HG03196 (cell line): ENCODE measurements around the gene RBBP8.
"Not testable (repeated sequence)": the region's sequence is repeated elsewhere in the genome, so short reads cannot be mapped to it uniquely, and the experiment has no call there.

Source experiments
- ATAC-seq: cut with Tn5 transposase; IDR thresholded peaks from one replicate; pipeline ENCODE4 v1.9.1; 2021; ENCODE audit not compliant: unreplicated experiment

Gene RBBP8

DNA sequence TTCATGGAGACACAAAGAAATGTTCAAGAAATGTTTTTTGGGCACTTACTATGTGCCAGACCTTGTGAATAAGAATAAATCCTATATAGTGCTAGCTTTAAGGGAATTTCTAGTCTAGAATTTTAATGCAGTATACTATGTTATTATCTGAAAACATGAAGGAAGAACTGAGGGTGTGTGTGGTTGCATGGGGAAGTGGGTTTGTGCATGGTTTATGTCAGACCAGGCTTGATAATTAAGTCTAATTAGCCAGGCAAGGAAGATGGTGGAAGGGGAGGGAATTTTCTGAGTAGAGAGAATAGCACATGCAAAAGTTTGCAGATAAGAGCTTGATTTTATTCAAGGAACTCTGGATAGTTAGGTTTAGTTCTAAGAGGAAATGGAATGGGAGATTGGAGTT, 6.5 kb downstream of the RBBP8 start:
- ATAC-seq = no peak

DNA sequence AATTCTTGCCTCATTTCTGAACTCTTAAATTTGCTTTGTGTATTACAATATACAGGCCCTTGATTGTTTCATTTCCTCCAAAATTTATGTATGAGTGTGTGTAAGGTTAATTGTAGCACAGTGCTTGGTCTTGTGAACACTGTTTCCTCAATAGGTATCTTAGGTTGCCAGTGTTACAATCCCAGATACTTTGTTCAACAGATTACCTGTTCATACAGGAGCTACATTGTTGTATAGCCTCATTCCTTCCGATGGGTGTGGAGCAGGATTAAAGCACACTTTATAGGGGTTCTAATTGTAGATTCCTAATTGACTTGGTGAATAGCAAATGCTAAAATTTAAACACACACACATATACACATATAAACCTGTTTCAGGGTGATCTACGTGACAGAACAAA, 10.7 kb downstream of the RBBP8 start:
- ATAC-seq = no peak

DNA sequence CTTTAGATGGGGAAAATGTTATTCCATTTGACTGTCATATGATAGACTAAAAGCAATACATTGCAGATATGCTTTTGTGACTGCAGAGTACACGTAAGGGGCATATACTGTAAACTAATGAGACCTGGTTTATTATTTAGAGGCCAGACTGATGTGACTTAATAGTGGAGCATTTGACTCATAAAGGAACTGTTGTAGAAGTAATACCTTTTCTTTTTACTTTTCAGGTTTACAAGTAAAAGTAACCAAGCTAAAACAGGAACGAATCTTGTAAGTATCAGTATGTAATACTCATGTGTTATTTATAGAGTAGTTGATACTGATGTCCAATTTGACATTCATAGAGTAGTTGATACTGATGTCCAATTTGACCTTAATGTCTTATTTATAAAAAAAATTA, 13.1 kb downstream of the RBBP8 start:
- no peak for ATAC-seq

DNA sequence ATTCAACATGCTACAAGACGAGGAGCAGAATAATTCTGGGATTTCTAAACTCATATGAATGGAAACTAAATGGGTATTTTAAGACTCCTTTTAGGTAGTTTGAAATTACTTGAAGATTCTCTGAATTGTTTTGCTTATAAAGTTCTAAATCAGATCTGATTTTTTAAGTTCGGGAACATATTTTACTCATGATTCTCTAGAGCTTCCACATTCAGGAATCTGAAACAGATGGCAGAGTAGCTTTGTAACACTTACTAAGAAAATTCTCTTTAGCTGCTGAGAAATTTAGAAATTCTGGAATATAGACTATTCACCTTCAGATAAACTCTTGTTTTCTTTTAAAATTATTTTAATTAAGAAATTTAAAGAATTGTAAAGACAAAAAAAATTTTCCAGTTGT, 13.7 kb downstream of the RBBP8 start:
- no peak for ATAC-seq

DNA sequence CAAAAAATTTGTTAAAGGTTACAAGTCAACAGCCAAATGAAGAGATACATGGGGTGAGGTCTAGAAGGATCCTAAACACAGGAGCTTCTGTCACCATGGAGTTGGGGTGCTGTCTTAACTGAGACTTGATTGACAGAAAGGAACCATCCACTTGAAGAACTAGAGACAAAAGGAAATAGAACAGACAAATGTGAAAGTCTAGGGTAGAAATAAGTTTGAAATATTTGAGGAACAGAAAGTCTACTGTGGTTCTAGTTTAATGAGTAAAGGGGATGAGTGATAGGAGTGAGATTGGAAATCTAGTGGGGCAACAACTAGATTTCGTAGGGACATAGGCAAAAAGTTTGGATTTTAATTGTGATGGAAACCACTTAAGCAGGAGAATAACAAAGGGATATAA, 18.7 kb downstream of the RBBP8 start:
- no peak for ATAC-seq

DNA sequence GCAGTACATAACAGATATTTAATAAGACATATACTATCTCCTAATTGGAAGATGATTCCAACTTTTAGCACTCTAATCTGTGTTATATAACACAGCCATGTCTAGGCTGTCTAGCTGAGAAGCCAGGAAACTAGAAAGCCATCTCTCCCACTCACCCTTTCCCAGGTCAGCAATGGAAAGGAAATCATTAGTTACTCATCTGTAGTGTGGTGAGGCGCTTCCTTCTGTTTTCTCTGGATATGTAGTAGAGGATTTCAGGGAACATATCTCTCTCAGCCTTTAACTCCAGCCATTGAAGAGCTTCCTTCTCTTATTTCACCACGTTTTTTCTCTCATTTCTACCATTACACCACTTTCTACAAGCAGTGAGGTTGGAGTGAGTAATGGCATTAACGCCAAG, 19.4 kb downstream of the RBBP8 start:
- no peak for ATAC-seq

DNA sequence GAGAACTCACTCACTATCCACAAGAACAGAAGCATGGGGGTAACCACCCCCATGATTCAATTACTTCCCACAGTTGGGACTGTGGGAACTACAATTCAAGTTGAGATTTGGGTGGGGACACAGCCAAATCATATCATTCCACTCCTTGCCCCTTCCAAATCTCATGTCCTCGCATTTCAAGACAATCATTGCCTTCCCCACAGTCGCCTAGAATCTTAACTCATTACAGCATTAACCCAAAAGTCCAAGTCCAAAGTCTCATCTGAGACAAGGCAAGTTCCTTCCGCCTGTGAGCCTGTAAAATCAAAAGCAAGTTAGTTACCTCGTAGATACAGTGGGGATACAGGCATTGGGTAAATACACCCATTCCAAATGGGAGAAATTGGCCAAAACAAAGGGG, 20.9 kb downstream of the RBBP8 start:
- ATAC-seq = not testable (repeated sequence)

DNA sequence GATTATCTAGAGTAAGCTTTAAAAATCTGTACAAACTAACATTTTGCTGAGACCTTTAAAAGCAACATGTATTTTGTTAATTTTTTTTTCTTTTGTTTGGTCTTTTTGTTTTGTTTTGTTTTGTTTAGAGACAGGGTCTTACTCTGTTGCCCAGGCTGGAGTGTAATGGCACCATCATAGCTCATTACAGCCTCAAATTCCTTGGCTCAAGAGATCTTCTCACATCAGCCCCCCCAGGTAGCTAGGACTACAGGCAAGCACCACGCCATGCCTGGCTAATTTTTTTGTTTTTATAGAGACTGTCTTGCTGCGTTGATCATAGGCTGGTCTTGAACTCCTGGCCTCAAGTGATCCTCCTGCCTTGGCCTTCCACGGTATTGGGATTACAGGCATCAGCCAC, 23.1 kb downstream of the RBBP8 start:
- no peak for ATAC-seq

DNA sequence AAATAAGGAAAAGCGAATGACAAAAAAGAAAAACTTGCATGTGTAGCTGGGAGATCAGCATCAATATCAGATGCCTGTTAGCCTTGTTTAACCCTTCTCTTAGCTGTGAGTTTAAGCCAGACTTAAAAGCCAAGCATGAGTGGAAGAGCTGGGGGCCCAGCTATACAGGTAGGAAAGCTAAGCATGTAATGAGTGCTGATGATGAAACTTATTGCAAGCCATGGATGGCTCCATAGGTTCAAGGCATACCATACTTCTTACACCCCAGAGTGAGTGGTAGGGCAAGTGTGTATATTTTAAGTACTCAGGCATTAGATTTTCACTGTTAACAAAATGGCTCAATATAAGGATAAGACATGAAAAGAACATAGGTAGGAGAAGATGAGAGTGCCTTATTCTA, 28.0 kb downstream of the RBBP8 start:
- ATAC-seq = no peak

DNA sequence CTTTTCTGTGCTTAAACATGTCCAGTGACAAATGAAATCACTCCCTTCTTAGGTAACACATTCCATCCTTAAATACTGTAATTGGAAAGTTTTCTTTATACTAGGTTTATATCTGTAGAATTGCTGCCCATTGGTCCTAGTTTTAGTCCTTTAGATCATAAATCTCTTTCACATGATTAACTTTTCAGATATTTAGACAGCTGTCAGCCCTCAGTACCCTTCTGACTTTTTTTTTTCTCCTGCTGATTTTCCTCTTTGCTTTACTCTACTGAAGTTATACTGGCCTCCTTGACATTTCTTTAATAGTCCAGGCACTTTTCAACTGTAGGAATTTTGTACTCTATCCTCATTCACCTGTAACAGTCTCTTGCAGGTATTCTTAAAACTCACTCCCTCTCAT, 28.9 kb downstream of the RBBP8 start:
- ATAC-seq = no peak

DNA sequence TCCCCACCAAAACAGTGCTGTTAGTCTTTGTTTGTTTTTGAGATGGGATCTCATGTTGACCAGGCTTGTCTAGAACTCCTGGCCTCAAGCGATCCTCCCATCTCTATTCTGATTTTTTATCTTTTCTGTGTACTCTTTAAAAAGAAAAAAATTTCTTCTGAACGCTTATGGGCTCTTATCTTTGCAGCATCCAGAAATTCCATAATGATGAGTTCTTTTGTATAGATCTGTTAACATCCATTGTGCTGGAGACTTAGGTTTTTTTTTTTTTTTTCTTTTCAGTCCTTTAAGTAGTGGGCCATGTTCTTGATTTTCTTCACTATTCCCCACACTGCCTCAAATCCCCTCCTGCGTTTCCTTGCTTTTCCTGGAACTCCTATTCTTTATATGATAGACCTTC, 31.0 kb downstream of the RBBP8 start:
- ATAC-seq = no peak

DNA sequence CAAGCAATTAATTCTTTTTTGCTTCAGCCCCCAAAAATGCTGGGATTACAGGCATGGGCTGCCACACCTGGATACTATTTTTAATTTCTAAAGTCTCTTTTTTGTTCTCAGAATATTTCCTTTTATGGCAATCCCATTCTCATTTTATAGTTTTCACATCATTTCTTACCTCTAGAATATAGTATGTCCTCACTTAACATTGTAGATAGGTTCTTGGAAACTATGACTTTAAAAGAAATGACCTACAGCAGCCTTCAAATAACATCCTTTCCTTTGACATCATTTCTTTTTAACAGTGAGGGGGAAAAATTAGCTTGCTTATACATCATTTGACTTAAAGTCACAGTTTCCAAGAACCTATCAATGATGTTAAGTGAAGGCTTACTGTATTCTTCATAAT, 31.6 kb downstream of the RBBP8 start:
- ATAC-seq = no peak

DNA sequence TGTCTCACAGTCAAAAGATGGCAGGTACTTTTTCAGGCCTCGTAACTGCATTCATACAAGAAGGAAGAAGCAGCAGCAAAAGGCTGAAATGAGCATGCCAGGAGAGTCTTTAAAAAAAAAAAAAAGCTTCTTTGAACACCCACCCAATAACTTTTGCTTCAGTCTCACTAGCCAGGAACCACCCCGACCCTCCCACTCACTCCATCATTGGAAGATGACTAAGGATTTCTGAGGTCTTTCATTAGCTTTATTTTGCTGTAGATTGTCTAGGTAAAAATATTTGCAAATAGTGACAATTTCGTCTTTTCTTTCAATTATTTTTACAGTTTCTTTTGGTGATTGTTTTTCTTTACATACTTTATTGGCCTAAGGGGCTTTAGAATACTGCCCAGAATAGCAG, 37.9 kb downstream of the RBBP8 start:
- no peak for ATAC-seq

DNA sequence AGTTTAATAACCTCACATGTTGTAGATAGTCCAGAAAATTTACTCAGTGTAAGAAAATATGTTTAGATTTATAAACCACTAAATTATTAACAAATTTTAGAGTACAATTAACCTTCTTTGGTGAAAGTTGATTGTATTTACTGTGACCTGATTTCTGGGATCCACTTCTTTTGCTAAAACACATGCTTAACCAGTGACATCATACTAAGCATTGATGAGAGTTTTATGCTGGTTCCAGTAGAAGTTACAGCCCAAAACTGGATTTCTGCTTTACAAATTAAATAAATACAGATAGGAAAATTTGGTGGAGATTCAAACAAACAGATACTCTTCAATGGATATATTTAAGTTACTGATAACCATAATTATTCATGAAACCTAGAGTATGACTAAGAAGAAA, 40.9 kb downstream of the RBBP8 start:
- ATAC-seq = no peak

DNA sequence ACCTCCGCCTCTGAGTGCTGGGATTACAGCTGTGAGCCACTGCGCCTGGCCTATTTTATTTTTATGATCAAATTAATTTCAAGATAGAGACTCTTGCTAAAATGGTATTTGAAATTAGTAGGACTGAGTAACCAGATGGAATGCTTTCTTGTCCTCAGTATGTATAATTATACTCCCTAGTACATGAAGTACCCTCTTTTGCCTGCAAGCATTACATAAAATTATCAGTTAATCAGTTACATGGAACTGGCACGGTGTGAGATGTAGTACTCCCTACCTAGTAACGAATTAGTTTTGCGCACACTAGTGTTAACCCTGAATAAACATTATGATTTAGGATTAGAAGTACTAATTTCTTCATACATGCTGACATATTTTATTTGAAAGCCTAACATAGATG, 41.6 kb downstream of the RBBP8 start:
- no peak for ATAC-seq

DNA sequence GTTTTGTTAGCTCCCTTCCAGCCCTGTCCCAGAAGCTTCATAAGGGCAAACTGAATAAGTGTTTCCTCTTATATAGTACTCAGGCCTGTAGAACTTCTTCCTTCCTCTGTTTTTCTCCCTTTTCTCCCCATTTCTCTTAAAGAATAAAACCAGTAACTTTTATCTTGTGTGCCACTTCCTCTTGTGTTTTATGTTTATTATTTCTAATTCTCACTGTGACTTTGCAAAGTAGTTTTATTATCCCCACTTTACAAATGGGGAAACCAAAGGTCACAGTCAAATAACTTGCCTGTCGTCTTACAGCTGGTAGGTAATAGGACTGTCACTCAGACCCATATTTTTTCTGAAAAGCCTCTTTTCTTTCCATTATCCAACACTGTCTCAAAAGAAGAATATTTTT, 42.4 kb downstream of the RBBP8 start:
- ATAC-seq = no peak

DNA sequence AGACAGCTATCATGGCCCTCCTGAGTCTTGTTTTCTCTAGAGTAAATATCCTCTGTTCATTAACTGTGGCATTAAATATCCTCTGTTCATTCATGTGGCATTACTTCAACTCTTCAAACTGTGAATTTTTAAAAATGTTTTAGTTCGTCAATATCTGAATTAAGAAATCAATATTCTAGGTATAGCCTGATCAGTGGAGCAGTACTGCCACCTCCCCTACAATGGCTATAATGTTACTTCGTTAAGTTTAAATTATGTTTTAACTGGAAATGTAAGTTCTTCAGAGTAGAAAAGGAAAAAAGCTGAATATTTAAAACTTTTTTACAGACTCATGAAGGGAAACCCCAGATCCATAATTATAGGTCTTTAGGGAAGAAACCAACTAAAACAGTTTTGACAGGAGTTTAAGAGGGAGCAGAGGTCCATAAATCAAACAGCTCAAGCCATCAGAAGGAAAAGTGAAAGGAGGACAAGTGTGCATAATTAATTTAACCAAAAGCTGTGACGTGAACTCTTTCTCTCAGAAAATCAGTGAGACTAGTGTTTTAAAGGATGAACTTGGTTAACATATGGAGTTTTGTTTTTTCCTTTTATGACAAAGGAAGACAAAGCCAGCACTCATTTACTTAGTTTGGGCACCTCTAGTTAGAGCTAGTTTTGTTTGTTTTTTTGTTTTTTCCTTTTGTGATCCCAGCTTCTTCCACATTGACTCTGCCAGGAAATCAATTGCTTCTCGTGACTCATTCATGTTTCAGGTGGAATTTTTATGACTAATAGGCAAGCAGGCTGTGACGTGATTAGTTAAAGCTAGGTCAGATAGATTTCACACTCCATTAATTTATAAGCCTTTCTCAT, 44.9 kb downstream of the RBBP8 start:
- ATAC-seq = no peak

DNA sequence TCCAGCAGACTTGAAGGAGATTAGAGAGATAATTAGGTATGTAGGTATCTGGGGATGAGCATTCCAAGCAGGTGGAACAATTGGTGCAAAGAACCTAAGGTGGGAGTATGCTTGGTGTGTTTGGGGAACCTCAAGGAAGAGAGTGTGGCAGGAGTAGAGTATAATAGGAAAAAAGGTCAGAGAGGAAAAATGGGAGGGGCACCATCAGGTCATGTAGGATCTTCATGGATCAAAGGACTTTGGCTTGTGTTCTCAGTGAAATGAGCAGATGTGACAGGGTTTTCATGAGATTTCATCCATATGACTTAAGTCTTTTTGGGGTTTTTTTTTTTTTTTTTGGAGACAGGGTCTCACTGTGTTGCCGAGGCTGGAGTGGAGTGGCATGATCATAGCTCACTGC, 47.3 kb downstream of the RBBP8 start:
- no peak for ATAC-seq

DNA sequence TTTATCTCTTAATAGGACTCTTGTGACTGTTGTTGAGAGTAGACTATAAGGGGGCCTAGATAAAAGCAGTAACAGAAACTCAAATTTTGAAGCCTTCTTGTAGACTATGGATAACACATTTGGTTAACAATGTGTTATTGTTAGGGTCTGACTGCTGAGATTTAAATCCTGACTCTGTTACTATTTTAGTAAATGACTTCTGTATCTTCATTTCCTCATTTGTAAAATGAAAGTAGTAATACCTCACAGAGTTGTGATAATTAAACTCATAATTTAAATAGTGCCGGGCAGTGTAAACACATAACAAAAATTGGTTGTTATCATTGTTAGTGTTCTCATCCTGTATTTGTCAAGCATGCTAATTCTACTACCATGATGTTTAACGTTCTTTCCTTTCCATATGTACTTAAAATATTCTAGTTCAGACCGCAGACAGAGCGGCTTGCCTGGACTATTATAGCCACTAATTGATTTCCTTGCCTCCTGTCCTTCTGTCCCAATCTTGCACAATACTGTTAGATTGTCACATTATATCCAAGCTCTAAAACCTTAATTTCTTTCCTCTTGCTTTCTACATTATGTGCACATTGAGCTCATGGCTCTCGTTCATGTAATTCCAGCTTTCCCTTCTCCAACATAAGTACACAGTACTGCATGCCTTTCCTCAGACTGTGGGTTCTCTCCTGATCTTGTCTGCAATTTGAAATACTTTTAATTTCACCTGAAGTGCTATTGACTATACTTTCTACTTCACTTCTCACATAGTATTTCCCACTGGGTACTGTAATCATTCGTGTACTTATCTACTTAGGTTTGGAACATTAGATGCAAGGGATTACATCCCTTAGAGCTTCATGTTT, 48.4 kb downstream of the RBBP8 start:
- ATAC-seq = no peak

DNA sequence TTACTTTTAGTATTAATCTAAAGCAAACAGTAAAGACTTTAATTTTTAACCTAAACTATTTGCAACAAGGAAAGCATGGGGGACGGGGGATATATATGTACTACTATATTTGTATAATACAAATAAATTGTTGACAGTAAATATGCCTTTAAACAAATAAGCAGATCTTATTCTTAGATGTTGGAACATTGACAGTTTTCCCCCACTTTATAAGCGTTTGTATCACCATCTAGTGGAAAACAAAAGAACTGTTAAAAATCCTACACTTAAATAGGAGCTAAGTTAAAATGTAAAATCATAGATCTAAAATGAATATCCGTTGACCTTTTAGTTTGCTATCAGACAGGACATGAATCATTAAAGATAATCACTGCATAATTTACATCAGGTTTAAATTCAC, 50.0 kb downstream of the RBBP8 start:
- ATAC-seq = no peak

DNA sequence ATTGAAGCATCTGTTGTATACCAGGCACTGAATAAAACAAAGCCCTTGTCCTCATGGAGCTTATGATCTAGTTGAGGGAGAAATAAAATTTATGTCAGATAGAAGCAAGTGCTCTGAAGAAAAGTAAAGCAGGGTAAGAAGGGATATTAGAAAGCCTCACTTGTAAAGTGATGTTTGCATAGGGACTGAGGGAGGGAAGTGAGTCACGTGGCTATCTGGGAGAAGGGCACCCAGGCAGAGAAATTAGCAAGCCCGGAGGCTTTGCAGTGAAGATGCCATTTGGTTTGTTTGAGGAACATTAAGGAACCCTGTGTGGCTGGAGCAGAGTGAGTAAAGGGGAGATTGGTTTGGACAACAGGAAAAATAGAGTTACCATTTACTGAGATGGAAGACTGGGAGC, 52.1 kb downstream of the RBBP8 start:
- no peak for ATAC-seq

DNA sequence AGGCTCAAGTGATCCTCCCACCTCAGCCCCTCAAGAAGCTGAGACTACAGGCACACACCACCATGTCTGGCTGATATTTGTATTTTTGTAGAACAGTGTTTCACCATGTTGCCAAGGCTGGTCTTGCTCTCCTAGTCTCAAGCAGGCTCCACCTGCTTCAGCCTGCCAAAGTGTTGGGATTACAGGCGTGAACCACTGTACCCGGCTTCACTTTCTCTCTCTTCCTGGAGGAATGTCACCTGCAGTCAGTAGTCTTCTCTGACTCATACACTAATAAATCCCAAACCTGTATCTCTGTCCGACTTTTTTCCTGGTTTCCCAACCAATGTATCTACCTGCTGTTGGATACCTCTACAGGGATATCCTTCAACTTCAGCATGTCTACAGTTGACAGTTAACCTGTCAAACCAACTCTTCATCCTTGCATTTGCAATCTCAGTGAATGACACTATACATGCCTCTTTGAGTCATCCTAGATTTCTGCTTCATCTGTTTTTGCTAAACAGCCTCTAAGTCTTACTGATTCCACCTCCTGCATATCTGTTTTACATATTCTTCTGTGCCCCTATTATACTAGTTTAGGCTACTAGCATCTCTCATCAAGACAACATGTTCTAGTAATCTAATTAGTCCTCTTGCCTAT, 54.5 kb downstream of the RBBP8 start:
- no peak for ATAC-seq
